SK-N-SH treated with all-trans-retinoic acid at 6 μM for 48 hours (cell line): Measurements from ENCODE around the gene ADO.

Experiments used
- ARNTL ChIP-seq: fragments of 450-650 bp; formaldehyde crosslinking; IDR thresholded peaks from 2 replicates; pipeline ENCODE4 v1.5.0; 2020; ENCODE audit warnings: low read depth, mild to moderate bottlenecking, moderate library complexity, borderline replicate concordance
- ESRRG ChIP-seq: fragments of 250-450 bp; sonication (Bioruptor Pico); IDR thresholded peaks from 2 replicates; pipeline ENCODE4 v1.6.1; 2021; ENCODE audit warnings: mild to moderate bottlenecking
- RARB ChIP-seq: fragments of 250-450 bp; sonication (Bioruptor Pico); IDR thresholded peaks from 2 replicates; pipeline ENCODE4 v1.8.0; 2021; ENCODE audit warnings: mild to moderate bottlenecking, moderate library complexity
- SNAI2 ChIP-seq: fragments of 250-450 bp; sonication (Bioruptor Pico); IDR thresholded peaks from 2 replicates; pipeline ENCODE4 v1.5.0; 2020; ENCODE audit warnings: mild to moderate bottlenecking, moderate library complexity
- ZFP3 ChIP-seq: fragments of 250-450 bp; sonication (Bioruptor Pico); IDR thresholded peaks from 2 replicates; pipeline ENCODE4 v1.5.0; 2020; ENCODE audit warnings: mild to moderate bottlenecking, moderate library complexity
- ZNF8 ChIP-seq: fragments of 450-650 bp; formaldehyde crosslinking; IDR thresholded peaks from 2 replicates; pipeline ENCODE4 v1.5.0; 2020; ENCODE audit warnings: mild to moderate bottlenecking, moderate library complexity

DNA sequence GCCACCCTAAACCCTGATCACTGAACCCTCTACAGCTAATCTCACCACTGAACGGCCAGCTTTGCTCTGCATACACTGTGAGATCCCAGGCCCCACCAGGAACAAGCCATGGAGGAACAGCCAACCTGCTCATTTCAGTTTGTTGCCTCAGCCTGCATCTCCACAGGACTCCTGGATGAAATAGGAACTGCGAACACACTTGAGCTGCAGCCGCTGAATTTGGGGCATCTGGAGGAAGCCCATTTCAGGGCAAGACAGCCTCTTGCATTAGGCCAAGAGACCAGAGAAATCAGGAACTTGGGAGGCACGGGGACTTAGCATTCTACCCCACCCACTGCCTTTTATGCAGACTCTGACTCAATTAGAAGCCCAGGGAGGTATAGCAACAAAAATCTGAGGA, 26.2 kb downstream of the ADO start:
- no peak for TF ChIP-seq ZFP3
- TF ChIP-seq ARNTL (CRISPR knock-in tag) = no peak
- no peak for TF ChIP-seq ESRRG (CRISPR knock-in tag)
- TF ChIP-seq SNAI2 = no peak
- TF ChIP-seq RARB (CRISPR knock-in tag) = no peak
- TF ChIP-seq ZNF8 = no peak
